Effector memory CD4-positive, alpha-beta T cell (primary cell): ENCODE measurements around the gene ATP1A1.

Source experiments
- DNase-seq, 3 donors: peaks; one replicate each; pipeline ENCODE4 v3.0.0-alpha.2; 2020
- H3K27ac ChIP-seq: 2 replicates; pipeline ENCODE4 v1.7.0; 2013; ENCODE audit warnings: mild to moderate bottlenecking, low read length, moderate library complexity; ENCODE audit not compliant: insufficient read depth, poor library complexity, severe bottlenecking
- H3K27me3 ChIP-seq: replicated peaks from 2 replicates; pipeline ENCODE4 v1.7.0; 2013; ENCODE audit warnings: mild to moderate bottlenecking, low read length; ENCODE audit not compliant: insufficient read depth, control insufficient read depth, poor library complexity, severe bottlenecking
- H3K36me3 ChIP-seq: 2 replicates; pipeline ENCODE4 v1.7.0; 2013; ENCODE audit warnings: mild to moderate bottlenecking, low read length, moderate library complexity; ENCODE audit not compliant: control insufficient read depth, insufficient read depth
- H3K4me1 ChIP-seq: 2 replicates; pipeline ENCODE4 v1.7.0; 2013; ENCODE audit warnings: low read length, mild to moderate bottlenecking; ENCODE audit not compliant: control insufficient read depth, insufficient read depth, poor library complexity, severe bottlenecking
- H3K4me3 ChIP-seq: 2 replicates; pipeline ENCODE4 v1.7.0; 2013; ENCODE audit warnings: low read length, low read depth, mild to moderate bottlenecking; ENCODE audit not compliant: insufficient read depth, poor library complexity, severe bottlenecking
- H3K9me3 ChIP-seq: 2 replicates; pipeline ENCODE4 v1.7.0; 2013; ENCODE audit warnings: mild to moderate bottlenecking, low read length, moderate library complexity; ENCODE audit not compliant: control insufficient read depth

ATP1A1 gene

DNA sequence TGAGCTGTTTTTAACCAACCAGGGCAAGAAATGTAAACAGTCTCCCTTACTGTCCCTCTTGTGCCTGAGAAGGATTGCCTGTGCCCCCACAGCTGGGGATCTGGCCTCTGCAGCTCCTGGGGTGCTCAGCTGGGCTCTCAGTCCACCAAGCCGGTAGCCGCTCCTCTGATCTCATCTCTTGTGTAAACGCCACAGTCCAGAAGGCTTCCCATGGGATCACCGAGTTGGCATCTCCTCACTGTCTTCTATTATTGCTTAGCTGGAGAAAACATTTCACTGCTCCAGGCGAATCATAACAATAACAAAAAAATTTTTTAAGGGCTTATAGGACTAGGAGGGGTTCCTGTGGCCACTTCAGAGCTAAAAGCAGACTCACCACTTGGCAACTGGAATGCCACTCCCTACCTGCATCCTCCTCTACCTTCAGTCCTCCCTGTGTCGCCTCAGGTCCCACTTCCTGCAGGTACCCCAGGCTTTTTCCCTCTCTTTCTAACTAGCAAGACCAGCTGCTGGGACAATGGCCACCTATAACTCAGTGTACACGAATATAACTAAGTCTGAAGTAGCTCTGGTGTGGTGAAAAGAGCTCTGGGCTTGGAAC is 75.8 kb downstream of the ATP1A1 start:
- no peak for DNase-seq
- H3K36me3 ChIP-seq, result no peaks in the 10 kb centered on the region
- H3K9me3 ChIP-seq, result no peaks in the 10 kb centered on the region

DNA sequence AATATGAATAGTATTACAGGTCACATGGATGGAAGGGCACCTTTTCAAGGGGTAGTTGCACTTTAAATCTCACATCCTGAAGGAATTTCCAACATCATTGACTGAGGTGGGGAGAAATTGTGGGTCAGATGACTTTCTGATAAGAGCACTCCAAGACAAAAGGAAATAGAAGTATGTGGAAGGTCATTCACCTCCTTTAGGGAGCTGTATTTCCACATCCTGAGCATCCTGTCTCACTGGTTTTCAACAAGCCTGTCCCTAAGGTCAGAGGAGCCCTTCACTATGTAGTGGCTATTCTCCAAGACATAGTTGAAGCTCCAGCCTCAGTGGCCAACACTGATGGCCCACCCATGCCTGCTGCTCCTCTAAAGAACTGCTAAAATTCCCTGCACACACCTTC is 76.5 kb downstream of the ATP1A1 start:
- no peak for DNase-seq
- Histone ChIP-seq H3K9me3 (no peaks in the 10 kb centered on the region), H3K27ac (no peak overlapping the region), H3K4me1 (no peaks in the 10 kb centered on the region), H3K4me3 (no peak overlapping the region), H3K27me3 (no peaks in the 10 kb centered on the region), H3K36me3 (no peaks in the 10 kb centered on the region)

More for the DNA sequence above, 75.8 kb downstream of the ATP1A1 start:
- H3K27me3 ChIP-seq, result no peaks in the 10 kb centered on the region
- H3K4me1 ChIP-seq, result no peaks in the 10 kb centered on the region
- no peak overlapping the region for H3K27ac ChIP-seq
- H3K4me3 ChIP-seq, result no peak overlapping the region

DNA sequence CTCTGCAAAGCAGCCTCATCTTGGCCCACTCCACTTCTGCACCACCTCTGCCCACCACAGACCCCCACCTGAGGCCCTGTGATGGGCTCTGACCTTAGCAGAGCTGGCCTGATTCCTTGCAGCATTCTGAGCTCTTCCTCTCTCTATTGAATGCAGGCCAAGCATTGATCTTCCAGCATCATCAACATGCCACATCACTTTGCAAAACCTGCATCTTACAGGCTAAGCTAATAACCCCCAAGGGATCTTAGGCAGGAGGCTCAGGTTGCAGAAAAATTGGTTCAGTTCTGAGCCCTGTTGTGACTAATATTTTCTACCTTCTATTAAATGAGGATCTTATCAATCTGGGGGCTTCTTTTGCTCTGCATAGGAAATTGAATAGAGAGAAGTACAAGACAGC is 78.7 kb downstream of the ATP1A1 start:
- H3K4me1 ChIP-seq, result no peaks in the 10 kb centered on the region
- no peaks in the 10 kb centered on the region for H3K27me3 ChIP-seq
- no peak for DNase-seq
- no peak overlapping the region for H3K4me3 ChIP-seq
- H3K27ac ChIP-seq, result no peak overlapping the region
- H3K36me3 ChIP-seq, result no peaks in the 10 kb centered on the region
- H3K9me3 ChIP-seq, result no peaks in the 10 kb centered on the region

DNA sequence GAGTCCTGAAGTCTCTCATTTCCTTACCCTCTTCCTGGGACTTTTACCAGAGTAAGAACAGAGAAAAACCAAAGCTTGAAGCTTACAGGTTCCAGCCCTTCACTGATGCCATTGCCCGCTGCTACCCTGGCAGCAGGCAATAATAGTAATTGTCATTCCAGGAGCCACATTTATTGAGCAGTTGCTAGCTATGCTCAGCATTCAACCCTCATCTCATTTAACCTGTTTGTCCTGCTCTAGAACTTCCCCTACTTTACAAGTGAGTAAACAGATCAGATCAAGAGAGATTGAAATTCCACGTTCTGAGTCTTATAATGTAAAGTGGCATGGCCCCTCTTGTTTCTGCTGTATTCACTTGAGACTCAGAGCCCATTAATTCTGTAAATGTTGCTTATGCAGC is 80.4 kb downstream of the ATP1A1 start:
- no peak overlapping the region for H3K27ac ChIP-seq

GRCh38 chr1:116453906-116454305 is 80.9 kb downstream of the ATP1A1 start:
- no peak for DNase-seq
- Histone ChIP-seq H3K27ac (no peak overlapping the region), H3K4me1 (no peaks in the 10 kb centered on the region), H3K27me3 (no peaks in the 10 kb centered on the region), H3K9me3 (no peaks in the 10 kb centered on the region), H3K4me3 (no peak overlapping the region), H3K36me3 (no peaks in the 10 kb centered on the region)

More for the DNA sequence above, 80.4 kb downstream of the ATP1A1 start:
- DNase-seq, result no peak
- Histone ChIP-seq H3K36me3 (no peaks in the 10 kb centered on the region), H3K9me3 (no peaks in the 10 kb centered on the region), H3K27me3 (no peaks in the 10 kb centered on the region), H3K4me3 (no peak overlapping the region), H3K4me1 (no peaks in the 10 kb centered on the region)
